SK-N-SH (cell line): ENCODE measurements around the gene SKA2. TPM values are rescaled to one million over a fixed set of nuclear protein-coding genes. Genes with fewer than 3 reads are reported as not detected.

ENCODE experiments used
- CTCF ChIA-PET: fragments of 300-600, 350-600 bp; formaldehyde crosslinking; extraction: SDS; loops from one replicate; lab custom pipeline; 2021; lab: Yijun Ruan, JAX
- POLR2A ChIA-PET: fragments of 350-600 bp; sonication (Branson Sonifier 250); formaldehyde crosslinking; extraction: SDS; loops from one replicate; lab custom pipeline; 2020; ENCODE audit warnings: antibody characterized with exemption, inconsistent platforms; lab: Yijun Ruan, JAX
- DNase-seq: peaks from one replicate; pipeline ENCODE4 v3.0.0; 2012
- H2AFZ ChIP-seq: fragments of 200-600 bp; sonication (generic); 2 replicates; pipeline ENCODE4 v1.8.1; 2016; ENCODE audit warnings: antibody characterized with exemption, mild to moderate bottlenecking, low read depth
- H3F3A ChIP-seq: fragments of 200-600 bp; sonication (generic); replicated peaks from 2 replicates; pipeline ENCODE3; 2016; ENCODE audit warnings: antibody characterized with exemption, mild to moderate bottlenecking; ENCODE audit not compliant: insufficient read depth
- H3K27ac ChIP-seq, 2 experiments: fragments of 200-500 bp in 1 of 2; fragments of 200-600 bp in 1 of 2; sonication (Bioruptor generic) in 1 of 2; sonication (generic), shearing (Covaris generic) in 1 of 2; 2 replicates each; pipeline versions ENCODE4 v1.5.1 to v1.6.1; 2014 to 2016; ENCODE audit warnings: low read depth in 2 of 2, inconsistent platforms in 1 of 2, low read length in 1 of 2, mild to moderate bottlenecking in 1 of 2, mixed read lengths in 1 of 2
- H3K27me3 ChIP-seq: fragments of 200-600 bp; sonication (generic), shearing (Covaris generic); 2 replicates; pipeline ENCODE4 v1.6.1; 2016; ENCODE audit warnings: mixed run types; ENCODE audit not compliant: insufficient read depth
- H3K36me3 ChIP-seq, 2 experiments: fragments of 200-500 bp in 1 of 2; fragments of 200-600 bp in 1 of 2; sonication (Bioruptor generic) in 1 of 2; sonication (generic) in 1 of 2; replicated peaks in 1 of 2; 2 replicates each; pipeline versions ENCODE3 to v1.5.1; 2014 to 2016; ENCODE audit warnings: low read length in 1 of 2, mild to moderate bottlenecking in 1 of 2; ENCODE audit not compliant: insufficient read depth in 2 of 2, control insufficient read depth in 1 of 2
- H3K4me1 ChIP-seq, 2 experiments: fragments of 200-500 bp in 1 of 2; fragments of 200-600 bp in 1 of 2; sonication (Bioruptor generic) in 1 of 2; sonication (generic), shearing (Covaris generic) in 1 of 2; 2 replicates each; pipeline versions ENCODE4 v1.5.1 to v1.6.1; 2014 to 2016; ENCODE audit warnings: low read depth in 1 of 2, low read length in 1 of 2, mixed run types in 1 of 2; ENCODE audit not compliant: insufficient read depth in 2 of 2, control insufficient read depth in 1 of 2
- H3K4me2 ChIP-seq: fragments of 200-600 bp; sonication (generic), shearing (Covaris generic); 2 replicates; pipeline ENCODE4 v1.6.1; 2017; ENCODE audit warnings: mixed run types
- H3K4me3 ChIP-seq, 2 experiments: fragments of 200-500 bp in 1 of 2; fragments of 200-600 bp in 1 of 2; sonication (Bioruptor generic) in 1 of 2; sonication (generic), shearing (Covaris generic) in 1 of 2; 2 replicates each; pipeline versions ENCODE4 v1.5.1 to v1.8.1; 2014 to 2016; ENCODE audit warnings: low read depth in 2 of 2, inconsistent platforms in 1 of 2, low read length in 1 of 2, mild to moderate bottlenecking in 1 of 2, mixed read lengths in 1 of 2, moderate library complexity in 1 of 2
- H3K79me2 ChIP-seq: fragments of 200-600 bp; sonication (generic); 2 replicates; pipeline ENCODE4 v1.8.1; 2017; ENCODE audit warnings: mild to moderate bottlenecking; ENCODE audit not compliant: insufficient read depth
- H3K9ac ChIP-seq: fragments of 200-600 bp; sonication (generic); 2 replicates; pipeline ENCODE4 v1.6.1; 2017; ENCODE audit warnings: mixed run types
- H3K9me2 ChIP-seq: fragments of 200-600 bp; sonication (generic); 2 replicates; pipeline ENCODE4 v1.6.1; 2017; ENCODE audit warnings: mixed run types
- H3K9me3 ChIP-seq: fragments of 200-600 bp; sonication (generic); 2 replicates; pipeline ENCODE4 v1.6.1; 2017; ENCODE audit warnings: mixed run types, mild to moderate bottlenecking, moderate library complexity
- H4K20me1 ChIP-seq: fragments of 200-600 bp; sonication (generic); 2 replicates; pipeline ENCODE4 v1.6.1; 2017; ENCODE audit warnings: mild to moderate bottlenecking, mixed run types; ENCODE audit not compliant: insufficient read depth
- CHD2 ChIP-seq: fragments of 150-350 bp; IDR thresholded peaks from 2 replicates; pipeline ENCODE4 v1.6.1; 2018; ENCODE audit warnings: low read length; ENCODE audit not compliant: partially characterized antibody
- EP300 ChIP-seq, 2 experiments: IDR thresholded peaks; 2 replicates each; pipeline versions ENCODE4 v1.4.0 to v1.6.1; 2012; ENCODE audit warnings: borderline replicate concordance in 1 of 2, low read depth in 1 of 2, low read length in 1 of 2
- FOXM1 ChIP-seq: IDR thresholded peaks from 2 replicates; pipeline ENCODE4 v1.4.0; 2012; ENCODE audit warnings: low read depth, mild to moderate bottlenecking
- GABPA ChIP-seq: IDR thresholded peaks from 2 replicates; pipeline ENCODE4 v1.4.0; 2012; ENCODE audit warnings: low read depth, mild to moderate bottlenecking
- IRF3 ChIP-seq: fragments of 150-350 bp; IDR thresholded peaks from 2 replicates; pipeline ENCODE4 v1.6.1; 2016; ENCODE audit warnings: mild to moderate bottlenecking, low read depth, low read length
- MAX ChIP-seq: IDR thresholded peaks from 2 replicates; pipeline ENCODE4 v1.4.0; 2012; ENCODE audit warnings: low read depth
- MEF2A ChIP-seq: IDR thresholded peaks from 2 replicates; pipeline ENCODE4 v1.4.0; 2012; ENCODE audit warnings: low read depth, borderline replicate concordance
- MXI1 ChIP-seq: IDR thresholded peaks from 2 replicates; pipeline ENCODE4 v1.6.1; 2012; ENCODE audit warnings: mild to moderate bottlenecking, low read depth, low read length, improper control_type of control experiment
- NRF1 ChIP-seq: IDR thresholded peaks from 2 replicates; pipeline ENCODE4 v1.6.1; 2012; ENCODE audit warnings: low read depth, mild to moderate bottlenecking, low read length
- PBX3 ChIP-seq: IDR thresholded peaks from 2 replicates; pipeline ENCODE4; 2012
- POLR2AphosphoS5 ChIP-seq: IDR thresholded peaks from 2 replicates; pipeline ENCODE4 v1.6.1; 2012; ENCODE audit warnings: low read depth, low read length
- RCOR1 ChIP-seq: fragments of 150-350 bp; IDR thresholded peaks from 2 replicates; pipeline ENCODE4 v1.6.1; 2017; ENCODE audit warnings: antibody characterized with exemption, low read length
- REST ChIP-seq: IDR thresholded peaks from 2 replicates; pipeline ENCODE4 v1.6.1; 2012; ENCODE audit warnings: mild to moderate bottlenecking, low read depth, low read length, moderate library complexity
- SMC3 ChIP-seq: IDR thresholded peaks from 2 replicates; pipeline ENCODE4 v1.6.1; 2012; ENCODE audit warnings: low read depth, low read length, improper control_type of control experiment
- TAF1 ChIP-seq: IDR thresholded peaks from 2 replicates; pipeline ENCODE4 v1.6.1; 2012; ENCODE audit warnings: low read depth, mild to moderate bottlenecking, low read length, moderate library complexity, borderline replicate concordance
- TCF12 ChIP-seq: IDR thresholded peaks from 2 replicates; pipeline ENCODE4 v1.4.0; 2012
- TEAD4 ChIP-seq: IDR thresholded peaks from 2 replicates; pipeline ENCODE4 v1.4.0; 2012; ENCODE audit warnings: mild to moderate bottlenecking, borderline replicate concordance; ENCODE audit not compliant: insufficient read depth
- YY1 ChIP-seq: IDR thresholded peaks from 2 replicates; pipeline ENCODE4 v1.4.0; 2012; ENCODE audit warnings: low read depth, mild to moderate bottlenecking
- WGBS: methylation state at CpG from one replicate; pipeline ENCODE4 v1.1.6; 2017; ENCODE audit warnings: low lambda C conversion rate; 5-methylcytosine and 5-hydroxymethylcytosine counted together
- polyA plus RNA-seq, 3 experiments: library from polyadenylated mRNA; depleted of rRNA; stranded (reverse); fragments of >200 nt; gene quantifications; 2 replicates each; pipeline ENCODE4 v1.2.3, GENCODE V29; 2012

Gene SKA2
- polyA plus RNA-seq, 1 of the 3 experiments (the other 2 are of a cell fraction): 12.8 TPM

DNA sequence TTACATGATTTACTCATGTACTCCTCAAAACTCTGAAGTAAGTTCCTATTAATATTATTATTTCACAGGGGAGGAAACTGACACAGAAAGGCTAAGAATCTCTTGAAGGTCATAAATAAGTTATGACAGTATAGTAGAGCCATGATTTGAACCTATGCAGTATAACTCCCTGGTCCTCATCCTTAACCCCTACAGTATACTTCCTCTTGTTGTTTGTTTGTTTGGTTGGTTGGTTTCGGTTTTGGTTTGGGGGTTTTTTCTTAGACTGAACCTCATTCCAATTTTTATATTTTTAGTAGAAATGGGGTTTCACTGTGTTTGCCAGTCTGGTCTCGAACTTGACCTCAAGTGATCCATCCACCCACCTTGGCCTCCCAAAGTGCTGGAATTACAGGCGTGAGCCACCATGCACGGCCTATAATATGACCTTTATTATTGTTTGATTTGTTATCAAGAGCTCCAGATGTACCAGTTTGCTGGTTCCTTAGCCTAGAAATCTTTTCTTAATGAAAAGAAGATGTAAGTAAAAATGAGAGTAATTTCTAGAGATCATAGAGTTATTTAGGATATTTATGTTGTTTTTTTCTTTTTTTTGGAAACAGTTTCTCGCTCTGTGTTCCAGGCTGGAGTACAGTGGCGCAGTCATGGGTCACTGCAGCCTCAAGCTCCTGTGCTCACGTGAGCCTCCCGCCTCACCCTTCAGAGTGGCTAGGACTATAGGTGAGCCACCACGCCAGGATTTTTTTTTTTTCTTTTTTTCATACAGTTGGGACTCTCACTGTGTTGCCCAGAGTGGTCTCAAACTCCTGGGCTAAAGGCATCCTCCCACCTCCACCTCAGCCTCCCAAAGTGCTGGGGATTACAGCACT, 5.4 kb upstream of the SKA2 start:
- no peaks in the 10 kb centered on the region for H3K9me2 ChIP-seq
- ChIA-PET POLR2A (no interaction called here), CTCF (no interaction called here)
- H4K20me1 ChIP-seq: no peaks in the 10 kb centered on the region
- H3K36me3 ChIP-seq: peaks cover 0 to 4% of the 10 kb centered on the region in 2 experiments
- TF ChIP-seq PBX3 (no peak), TCF12 (no peak)
- TF ChIP-seq, all 33 proteins: peak for 0
- Histone ChIP-seq H3K27me3 (no peaks in the 10 kb centered on the region), H3K4me2 (peak overlapping the region; percentile 68), H2AFZ (peak overlapping the region; percentile 77), H3K9ac (peak overlapping the region; percentile 6; the same call in 1 of the 2 replicates), H3K9me3 (no peaks in the 10 kb centered on the region), H3K27ac (peak overlapping the region in 1 of 2 experiments; percentile 33; a peak in 1 of 4 replicates), H3K79me2 (peaks cover 96% of the 10 kb centered on the region), H3K4me3 (peak overlapping the region in 1 of 2 experiments; percentile 7; a peak in 1 of 4 replicates), H3F3A (peaks cover 12% of the 10 kb centered on the region), H3K4me1 (peaks cover 2 to 6% of the 10 kb centered on the region in 2 experiments; a peak in 3 of 4 replicates)
- no peak for DNase-seq
- WGBS: 96% methylated on average over 9 of the region's 9 CpGs

- POLR2A ChIA-PET: interaction anchor here (0.8 to 1.4 kb wide), 5 partner anchors 49 to 637 kb away, joined by 3 to 8 read pairs (median 3); partner anchors contain the start of genes SMG8 and TRIM37
- peak; percentile 43; the same call in 1 of the 2 replicates for TF ChIP-seq REST
- peak; percentile 31 for TF ChIP-seq YY1
- peak; percentile 12; the same call in 1 of the 2 replicates for TF ChIP-seq IRF3
- peak; percentile 75 for TF ChIP-seq POLR2AphosphoS5
- no peak for TF ChIP-seq TEAD4
- no peak for TF ChIP-seq SMC3
- TF ChIP-seq RCOR1: 0 out of 2 replicates have a peak, but pooled peaks have one; percentile 23
- no peak for TF ChIP-seq TCF12
- TF ChIP-seq EP300 (IDR thresholded peaks at IDR 0.05; ENCODE audit: borderline replicate concordance in 1 of 2, low read depth in 1 of 2, low read length in 1 of 2): peak in 1 of 2 experiments; percentile 23; a peak in 2 of 4 replicates
- TF ChIP-seq TAF1: peak; percentile 61; the same call in 1 of the 2 replicates
- no peak for TF ChIP-seq NRF1
- no peak for TF ChIP-seq MEF2A
- TF ChIP-seq FOXM1: peak; percentile 98
- peak; percentile 98 for TF ChIP-seq MAX
- TF ChIP-seq MXI1: peak; percentile 100
- no peak for TF ChIP-seq GABPA
- TF ChIP-seq CHD2: no peak
These were observed 622 bp upstream of the SKA2 start, which contains the start of gene PRR11 for GRCh38 chr17:59155439-59156177. Gene PRR11, plus strand, starts transcription at chr17:59155746. Its CDS starts 14,007 bp downstream, at chr17:59169753.

More at GRCh38 chr17:59155439-59156177, 622 bp upstream of the SKA2 start, which contains the start of gene PRR11:
- Histone ChIP-seq H4K20me1 (no peaks in the 10 kb centered on the region), H3K9ac (peak within 1 kb of the TSS; percentile 87), H3K4me2 (peak within 1 kb of the TSS; percentile 89), H3K27me3 (no peaks in the 10 kb centered on the region), H3K4me1 (peaks cover 13 to 17% of the 10 kb centered on the region in 2 experiments; a peak in 3 of 4 replicates), H3K9me3 (no peaks in the 10 kb centered on the region), H3K36me3 (peaks cover 0 to 4% of the 10 kb centered on the region in 2 experiments), H2AFZ (peak within 1 kb of the TSS; percentile 82), H3K9me2 (no peaks in the 10 kb centered on the region), H3K27ac (peak within 1 kb of the TSS; percentile 85 to 95), H3K4me3 (peak within 1 kb of the TSS; percentile 80 to 81), H3F3A (peaks cover 32% of the 10 kb centered on the region), H3K79me2 (peaks cover 86% of the 10 kb centered on the region)
- WGBS: under 1% methylated on average over 25 of the region's 25 CpGs
- CTCF ChIA-PET: interaction anchor here (0.9 to 2.3 kb wide), 6 partner anchors 9 to 636 kb away, joined by 3 to 8 read pairs (median 4); partner anchors contain the start of gene GDPD1
- peak; percentile 90 for DNase-seq
